Amniotic stem cell (primary cell): ENCODE data around the gene CBR3.

Experiments used
- DNase-seq: peaks from one replicate; lab custom pipeline; 2025; lab: John Stamatoyannopoulos, UW

Gene CBR3

DNA sequence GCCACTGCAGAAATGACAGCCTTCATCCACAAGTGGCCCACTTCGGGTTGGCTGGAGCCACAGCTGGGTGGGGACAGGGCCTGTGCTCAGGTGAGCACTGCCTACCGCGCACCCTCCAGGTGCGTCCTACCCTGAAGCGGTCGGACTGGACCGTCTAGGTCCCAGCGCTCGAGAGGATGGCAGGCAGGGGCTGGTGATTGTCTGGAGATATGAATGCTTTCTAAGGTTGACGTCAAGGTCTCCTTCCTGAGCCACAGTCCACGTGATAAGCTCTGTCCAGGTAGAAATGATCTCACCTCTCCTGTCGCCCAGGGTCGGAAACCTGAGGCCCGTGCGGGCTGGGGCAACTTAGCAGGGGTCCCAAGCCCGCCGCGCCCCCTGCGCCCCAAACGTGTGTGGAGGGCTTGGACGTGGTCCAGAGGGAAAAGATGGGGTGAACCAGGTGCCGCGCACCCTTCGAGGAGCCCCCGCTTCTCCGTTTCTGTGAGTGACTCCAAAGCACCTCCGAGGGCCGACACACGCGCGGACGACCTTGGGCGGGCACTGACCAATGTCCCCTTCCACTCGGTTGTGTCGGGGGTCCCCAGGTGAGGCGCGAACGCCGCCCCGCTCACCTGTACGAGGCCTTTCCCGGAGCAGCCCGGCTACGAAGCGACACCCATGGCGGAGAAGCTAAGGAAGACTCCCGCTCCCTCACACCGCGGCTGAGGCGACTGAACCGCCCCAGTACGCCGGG lies 20.9 kb downstream of the CBR3 start:
- no peak for DNase-seq

DNA sequence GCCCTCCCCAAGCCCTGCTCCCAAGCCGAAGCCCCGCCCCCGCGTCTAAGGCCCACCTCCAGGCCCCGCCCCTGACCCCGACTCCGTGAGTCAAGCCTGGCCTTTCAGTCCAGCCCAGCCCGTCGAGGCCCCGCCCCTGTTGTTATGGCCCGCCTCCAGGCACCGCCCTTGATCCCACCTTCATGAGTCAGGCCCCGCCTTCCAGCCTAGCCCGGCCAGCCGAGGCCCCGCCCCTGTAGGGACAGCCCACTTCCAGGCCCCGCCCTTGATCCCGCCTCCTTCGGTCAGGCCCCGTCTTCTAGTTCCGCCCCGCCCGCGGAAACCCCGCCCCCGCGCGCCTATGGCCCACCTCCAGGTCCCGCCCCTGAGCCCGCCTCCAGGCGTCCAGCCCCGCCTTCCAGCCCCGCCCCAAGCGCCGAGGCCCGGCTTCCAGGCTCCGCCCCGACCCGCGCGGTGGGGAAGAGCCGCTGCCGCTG lies 21.5 kb downstream of the CBR3 start:
- peak; percentile 98 for DNase-seq

DNA sequence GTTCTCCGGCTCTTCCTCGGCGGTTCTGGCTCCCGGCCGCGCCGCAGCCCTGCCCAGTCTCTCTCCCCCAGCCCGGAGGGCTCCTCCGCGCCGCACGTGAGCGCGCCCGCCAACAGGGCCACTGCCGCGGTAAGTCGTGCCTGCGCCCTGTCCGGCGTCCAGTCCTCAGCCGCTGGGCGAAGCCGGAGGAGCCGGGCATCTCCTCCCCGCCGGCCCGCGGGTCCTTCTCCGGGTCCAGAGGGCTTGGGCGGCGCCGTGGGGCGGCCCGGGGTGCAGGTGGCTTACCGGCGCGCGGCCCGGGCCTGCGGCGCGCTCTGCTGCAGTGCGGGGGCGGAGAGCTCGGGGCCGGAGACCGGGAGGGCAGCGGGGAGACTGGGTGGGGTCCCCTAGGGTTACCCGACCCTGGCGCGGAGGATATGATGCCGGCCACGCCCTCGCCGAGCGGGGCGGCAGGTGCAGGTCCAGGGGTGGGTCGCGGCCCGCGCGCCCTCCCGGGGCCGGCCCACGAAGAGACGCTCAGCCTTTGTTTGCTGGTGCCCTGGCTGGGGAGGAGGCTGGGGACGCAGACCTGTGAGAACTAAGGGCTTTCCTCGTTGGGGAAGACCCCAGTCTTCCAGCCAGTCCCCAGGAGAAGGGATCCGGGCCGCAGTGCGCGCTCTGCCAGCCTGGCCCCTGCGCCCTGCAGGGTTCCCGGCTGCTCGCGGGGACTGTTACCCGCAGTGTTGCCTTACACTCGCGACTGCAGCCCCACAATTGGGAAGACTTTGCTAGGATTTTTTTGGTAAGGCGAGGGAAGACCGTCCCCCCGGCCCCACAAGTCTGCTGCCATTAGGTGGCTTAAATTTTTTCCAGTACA lies 22.2 kb downstream of the CBR3 start, which contains the start of gene DOP1B:
Gene DOP1B, plus strand, starts transcription at position 10 of the 856 bp plus-strand sequence. CDS start 7,910 bp downstream, outside the sequence.
- no peak for DNase-seq

DNA sequence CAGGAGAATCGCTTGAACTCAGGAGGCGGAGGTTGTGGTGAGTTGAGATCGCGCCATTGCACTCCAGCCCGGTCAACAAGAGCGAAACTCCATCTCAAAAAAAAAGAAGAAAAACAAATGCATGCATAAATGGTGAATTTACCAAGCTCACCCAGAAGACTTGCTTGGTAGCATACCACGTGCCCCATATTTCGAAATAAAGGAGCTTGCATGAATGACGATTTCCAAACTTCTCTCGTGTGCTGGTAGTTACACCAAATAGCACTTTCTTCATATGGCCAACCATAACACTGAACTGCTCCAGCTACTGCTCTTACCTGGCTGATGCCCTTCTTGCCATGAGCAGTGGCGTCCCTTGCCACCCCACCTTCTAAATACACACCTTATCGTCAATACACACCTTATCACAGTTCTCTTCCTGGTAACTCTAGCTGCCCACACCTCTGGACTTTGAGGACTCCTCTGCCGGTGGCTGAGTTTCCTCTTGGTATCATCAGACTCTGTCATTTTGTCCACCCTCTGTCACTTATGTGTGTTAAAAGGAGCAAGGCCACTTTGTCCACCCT lies 24.6 kb downstream of the CBR3 start:
- no peak for DNase-seq

DNA sequence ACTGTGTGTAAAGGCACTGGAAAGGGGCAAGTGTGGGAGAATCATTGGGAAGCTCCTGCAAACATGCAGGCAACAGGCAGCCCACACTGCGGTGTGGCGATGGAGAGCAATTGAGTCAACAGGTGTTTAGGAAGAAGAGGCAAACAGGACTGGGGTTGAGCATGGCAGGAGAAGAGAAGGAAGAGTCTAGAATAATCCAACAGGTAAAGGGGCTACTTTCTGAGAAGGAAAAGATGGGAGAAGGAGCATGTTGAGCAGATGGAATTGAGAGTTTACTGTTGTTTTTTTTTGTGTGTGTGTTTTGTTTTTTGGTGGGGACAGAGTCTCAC lies 25.9 kb downstream of the CBR3 start:
- DNase-seq = no peak

DNA sequence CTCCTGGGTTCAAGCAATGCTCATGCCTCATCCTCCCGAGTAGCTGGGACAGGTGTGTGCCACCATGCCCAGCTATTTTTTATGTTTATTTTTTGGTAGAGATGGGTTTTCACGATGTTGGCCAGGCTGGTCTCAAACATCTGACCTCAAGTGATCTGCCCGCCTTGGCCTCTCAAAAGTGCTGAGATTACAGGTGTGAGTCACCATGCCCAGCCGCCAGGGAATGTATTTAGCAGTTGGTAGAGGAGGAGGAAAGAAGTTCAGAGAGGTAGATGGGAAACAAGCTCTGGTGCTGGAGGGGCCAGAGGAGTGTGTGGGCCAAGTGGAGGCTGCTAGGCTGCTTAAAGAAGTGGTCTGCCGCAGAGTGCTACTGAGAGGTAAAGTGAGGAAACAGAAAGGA lies 27.8 kb downstream of the CBR3 start:
- DNase-seq = no peak

DNA sequence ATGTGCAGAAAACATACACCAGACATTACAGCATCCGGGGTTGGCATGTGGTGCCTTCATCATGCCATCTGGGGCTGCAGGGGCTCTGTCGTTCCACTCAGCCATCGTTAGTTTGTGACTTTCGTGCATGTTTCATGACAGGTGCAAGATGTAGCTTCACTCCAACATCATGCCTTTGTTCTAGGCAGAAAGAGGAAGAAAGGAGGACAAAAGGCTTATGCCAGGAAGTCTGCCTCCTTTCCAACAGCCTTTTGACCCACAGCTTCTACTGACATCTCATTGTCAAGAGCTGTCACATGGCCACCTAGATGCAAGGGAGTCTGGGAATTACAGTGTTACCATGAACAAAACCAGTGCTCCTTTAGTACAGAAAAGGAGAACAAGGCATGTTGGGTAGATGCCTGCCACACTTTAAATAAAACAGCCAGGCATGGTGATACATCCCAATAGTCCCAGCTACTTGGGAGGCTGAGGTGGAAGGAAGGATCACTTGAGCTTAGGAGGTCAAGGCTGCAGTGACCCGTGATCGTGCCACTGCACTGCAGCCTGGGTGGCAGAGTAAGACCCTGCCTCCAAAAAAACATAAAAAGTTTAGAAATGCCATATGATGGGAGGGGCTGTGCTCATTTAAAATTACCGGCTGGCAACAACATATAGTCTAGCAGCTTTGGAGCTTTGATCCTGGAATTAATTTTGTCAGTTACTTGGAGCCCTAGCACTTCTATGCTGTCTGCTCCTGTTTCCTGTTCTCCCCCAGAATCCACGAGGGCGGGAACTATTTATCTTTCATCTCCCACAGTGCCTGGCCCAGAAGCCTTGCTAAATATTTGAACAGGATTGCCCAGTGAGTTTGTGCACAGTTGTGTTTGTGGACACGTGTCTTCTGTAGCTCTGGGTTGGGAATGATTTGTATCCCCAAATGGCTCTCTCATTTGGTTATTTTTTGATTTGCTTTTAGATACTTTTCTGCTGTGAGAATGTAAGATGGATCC lies 29.2 kb downstream of the CBR3 start:
- DNase-seq = no peak

DNA sequence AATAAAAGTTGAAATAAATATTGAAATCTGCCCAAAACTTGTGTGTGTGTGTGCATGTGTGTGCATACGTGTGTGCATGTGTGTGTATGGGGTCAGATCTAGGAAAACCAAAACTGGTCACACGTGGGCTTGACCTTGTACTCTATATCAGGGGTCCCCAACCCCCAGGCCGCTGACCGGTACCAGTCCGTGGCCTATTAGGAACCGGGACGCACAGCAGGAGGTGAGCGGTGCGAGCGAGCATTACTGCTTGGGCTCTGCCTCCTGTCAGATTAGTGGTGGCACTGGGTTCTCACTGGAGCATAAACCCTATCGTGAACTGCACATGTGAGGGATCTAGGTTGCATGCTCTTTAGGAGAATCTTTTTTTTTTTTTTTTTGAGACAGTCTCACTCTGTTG lies 30.5 kb downstream of the CBR3 start:
- DNase-seq = no peak

DNA sequence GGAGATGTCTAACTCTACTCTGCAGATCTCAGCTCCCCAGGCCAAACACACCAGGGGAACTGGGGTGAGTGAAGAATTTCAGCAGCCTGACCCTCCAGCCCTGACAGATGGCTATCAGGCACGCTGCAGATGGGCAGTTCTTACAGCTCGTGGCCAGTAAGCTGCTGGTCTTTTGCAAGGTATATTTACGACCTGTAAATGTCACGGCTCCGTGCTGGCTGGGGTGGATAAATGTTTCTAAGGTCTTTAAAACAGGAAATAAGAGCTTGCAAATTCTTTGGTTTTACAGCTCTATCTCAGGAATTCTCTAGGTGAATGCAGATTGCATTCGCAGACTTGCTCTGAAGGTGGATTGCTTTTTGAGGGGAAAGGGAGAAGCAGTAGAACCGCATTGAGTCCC lies 31.8 kb downstream of the CBR3 start:
- no peak for DNase-seq

DNA sequence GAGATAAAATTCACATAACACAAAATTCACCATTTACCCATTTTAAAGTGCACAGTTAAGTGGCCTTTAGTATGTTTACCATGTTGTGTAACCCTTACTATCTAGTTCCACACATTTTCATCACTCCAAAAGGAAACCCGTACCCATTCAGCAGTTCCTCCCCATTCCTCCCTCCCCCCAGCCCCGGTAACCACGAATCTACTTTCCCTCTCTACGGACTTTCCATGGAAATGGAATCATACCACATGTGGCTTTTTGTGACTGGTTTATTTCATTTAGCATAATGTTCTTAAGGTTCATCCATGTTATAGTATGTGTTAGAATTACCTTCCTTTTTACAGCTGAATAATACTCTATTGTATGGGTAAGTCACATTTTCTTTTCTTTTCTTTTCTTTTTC lies 32.7 kb downstream of the CBR3 start:
- DNase-seq = no peak

DNA sequence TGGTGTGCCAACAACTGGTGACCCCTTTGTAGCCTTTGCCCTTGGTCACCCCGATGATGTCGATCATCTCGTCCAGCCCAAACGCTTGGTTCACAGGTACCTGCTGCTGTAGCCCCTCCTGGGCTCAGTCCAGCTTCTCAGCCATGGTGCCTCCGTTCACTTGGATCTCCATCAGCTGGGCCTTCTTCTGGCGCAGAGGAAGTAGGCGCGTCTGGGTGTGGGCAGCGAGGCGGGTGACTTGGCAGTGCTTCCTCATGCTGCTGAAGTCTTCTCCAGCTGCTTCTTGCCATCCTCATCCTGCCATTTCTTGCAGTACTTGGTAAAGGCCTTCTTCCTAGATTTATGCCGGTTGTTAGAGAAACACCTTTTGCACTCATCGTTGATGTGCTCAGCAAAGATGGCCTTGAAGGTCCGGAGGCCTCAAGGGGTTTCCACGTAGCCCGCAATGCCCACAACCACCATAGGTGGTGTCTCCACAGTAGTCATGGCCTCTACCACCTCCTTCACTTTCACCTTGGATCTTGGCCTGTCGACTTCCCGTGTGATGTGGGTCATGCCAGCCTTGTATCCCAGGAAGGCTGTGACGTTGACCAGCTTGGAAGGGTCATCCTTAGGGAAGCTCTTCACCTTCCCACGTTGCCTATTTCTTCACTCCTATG lies 34.7 kb downstream of the CBR3 start:
- DNase-seq = no peak

DNA sequence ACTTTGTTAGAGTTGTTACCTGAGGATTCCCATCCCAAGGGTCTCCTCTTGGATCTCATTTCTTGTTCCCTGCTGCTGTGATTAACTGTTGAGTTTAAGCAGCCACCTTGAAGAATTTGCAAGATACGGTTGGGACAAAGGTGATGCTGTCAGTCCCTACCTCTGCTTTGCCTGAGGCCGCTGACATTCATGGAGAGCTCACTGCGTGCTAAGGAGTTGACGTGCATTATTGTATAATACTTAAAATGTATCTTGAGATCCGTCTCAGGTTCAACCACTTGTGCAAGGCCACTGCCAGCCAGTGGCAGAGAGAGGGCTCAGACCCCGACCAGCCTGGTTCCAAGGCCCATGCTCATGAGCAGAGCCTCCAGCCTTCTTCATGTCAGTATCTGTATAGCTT lies 35.9 kb downstream of the CBR3 start:
- DNase-seq = no peak

DNA sequence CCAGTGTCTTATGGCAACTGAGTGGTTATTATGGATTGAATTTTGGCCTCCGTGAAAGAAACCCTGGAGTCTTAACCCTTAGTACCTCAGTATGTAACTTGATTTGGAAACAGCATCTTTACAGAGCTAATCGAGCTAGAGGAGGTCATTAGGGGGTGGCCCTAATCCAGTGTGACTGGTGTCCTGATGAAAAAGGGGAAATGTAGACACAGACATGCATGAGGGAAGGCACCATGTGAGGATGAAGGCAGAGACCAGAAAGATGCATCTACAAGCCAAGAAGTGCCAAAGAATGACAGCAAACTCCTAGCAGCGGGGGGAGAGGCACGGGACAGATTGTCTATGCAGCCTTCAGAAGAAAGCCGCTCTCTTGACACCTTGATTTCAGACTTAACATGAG lies 36.5 kb downstream of the CBR3 start:
- DNase-seq = no peak

DNA sequence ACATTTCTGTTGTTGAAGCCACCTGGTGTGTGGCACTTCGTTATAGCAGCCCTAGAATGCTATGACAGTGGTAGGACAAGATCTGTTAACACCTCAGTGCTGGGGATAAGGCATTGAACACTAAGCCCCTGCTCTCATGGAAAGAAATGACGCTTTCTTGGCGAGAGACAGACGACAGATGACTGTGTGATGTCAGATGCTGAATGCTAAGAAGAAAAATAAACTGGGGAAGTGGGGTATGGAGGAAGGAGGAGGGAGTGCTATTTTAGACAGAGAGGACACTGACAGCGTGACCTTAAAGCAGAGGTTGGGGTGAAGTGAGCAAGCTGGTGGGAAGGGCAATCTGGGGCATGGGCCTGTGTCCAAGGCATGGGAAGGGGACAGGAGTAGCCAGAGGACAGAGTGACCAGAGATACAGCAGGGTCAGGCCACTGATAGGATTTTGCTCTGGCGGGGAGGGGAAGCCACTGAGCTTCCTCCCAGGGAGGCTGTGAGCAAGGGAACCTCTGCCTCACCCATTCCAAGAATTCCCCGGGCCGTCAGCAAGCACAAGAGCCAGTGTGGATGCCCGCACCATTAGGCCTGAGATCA lies 37.0 kb downstream of the CBR3 start:
- no peak for DNase-seq

DNA sequence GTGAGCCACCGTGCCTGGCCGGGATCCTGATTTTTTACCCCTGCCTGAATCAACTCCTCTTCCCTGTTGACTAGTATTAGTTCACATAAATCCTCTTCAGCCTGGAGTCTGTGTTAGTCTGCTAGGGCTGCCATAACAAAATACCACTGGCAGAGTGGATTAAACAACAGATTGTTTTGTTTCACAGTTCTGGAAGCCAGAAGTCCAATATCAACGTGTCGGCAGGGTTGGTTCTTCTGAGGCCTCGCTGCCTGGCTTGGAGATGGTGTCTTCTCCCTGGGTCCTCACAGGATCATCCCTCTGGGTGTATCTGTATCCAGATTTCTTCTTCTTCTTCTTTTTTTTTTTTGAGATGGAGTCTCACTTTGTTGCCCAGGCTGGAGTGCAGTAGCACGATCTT lies 39.9 kb downstream of the CBR3 start:
- no peak for DNase-seq

DNA sequence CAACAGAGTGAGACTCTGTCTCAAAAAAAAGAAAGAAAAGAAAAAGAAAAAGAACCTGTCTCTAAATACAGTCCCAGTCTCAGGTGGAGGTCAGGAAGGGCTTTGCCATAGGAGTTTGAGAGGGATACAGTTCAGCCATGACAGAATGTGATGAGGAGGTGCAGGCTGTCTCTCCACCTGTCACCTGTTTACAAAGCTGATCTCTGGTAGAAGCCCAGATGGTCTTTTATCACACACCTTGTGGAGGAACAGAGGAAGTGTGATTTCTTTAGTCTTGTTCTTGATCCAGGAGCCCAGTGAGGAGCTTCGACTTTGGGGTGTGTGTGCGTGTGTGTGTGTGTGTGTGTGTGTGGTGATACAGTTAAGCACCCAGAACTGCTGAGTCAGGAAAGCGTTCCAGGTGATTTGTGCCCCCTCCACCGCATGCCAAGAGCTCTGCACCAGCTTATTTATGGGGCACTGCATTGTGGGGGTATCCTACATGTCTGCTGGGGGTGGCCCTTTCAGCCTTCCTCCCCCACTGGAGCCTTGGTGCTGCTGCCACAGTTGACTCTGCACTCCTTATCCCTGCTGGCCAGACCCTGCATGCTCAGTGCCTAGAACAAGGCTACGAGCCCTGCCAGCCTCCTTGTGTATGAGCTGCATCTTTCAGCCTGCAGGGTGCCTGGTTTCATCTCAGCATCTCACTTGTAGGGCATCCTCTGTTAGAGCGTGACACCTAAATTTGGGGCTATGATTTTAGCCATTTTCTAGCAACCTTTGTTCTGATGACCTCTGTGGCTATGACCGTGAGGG lies 41.1 kb downstream of the CBR3 start:
- no peak for DNase-seq

DNA sequence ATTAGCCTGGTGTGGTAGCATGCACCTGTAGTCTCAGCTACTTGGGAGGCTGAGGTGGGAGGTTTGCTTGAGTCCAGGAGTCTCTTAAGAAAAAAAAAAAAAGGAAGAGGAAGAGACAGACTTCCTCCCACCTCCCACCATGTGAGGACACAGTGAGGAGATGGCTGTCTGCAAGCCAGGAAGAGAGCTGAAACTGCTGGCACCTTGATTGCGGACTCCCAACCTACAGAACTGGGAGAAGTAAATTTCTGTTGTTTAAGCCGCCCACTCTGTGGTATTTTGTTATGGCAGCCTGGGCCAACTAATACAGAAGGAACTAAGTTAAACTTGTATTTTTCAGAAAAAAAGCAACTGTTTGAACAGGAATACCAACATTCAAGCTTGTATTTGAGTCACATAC lies 43.5 kb downstream of the CBR3 start:
- DNase-seq = no peak

DNA sequence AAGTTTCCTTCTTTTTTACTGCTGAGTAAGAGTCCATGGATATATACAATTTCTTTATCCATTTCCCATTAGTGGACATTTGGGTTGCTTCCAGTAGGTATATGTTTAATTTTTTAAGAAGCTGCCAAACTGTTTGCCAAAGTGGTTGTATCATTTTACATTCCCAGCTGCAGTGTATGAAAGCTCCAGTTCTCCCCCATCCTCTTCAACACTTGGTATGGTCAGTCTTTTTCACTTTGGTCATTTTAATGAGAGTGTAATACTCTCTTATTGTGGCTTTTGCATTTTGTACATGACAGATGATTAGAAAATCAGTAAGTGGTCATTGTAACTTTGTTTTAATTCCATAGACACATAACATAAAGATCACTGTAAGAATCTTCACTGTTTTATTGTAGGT lies 44.3 kb downstream of the CBR3 start:
- DNase-seq = no peak

DNA sequence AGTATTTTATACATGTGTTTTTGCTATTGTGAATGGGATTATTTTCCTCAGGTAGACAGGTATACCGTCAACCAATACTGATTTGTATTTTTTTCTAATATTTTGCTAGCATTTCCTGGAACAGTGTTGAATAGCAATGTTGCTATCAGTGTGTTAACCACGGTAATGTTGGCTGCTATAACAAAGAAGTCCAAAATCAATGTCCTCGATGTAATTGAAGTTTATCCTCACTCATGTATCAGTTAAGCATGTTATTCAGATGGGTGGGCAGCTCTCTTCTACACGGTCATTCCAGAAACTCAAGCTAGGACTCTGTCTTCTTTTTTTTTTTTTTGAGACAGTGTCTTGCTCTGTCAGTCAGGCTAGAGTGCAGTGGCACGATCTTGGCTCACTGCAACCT lies 46.1 kb downstream of the CBR3 start:
- DNase-seq = no peak

DNA sequence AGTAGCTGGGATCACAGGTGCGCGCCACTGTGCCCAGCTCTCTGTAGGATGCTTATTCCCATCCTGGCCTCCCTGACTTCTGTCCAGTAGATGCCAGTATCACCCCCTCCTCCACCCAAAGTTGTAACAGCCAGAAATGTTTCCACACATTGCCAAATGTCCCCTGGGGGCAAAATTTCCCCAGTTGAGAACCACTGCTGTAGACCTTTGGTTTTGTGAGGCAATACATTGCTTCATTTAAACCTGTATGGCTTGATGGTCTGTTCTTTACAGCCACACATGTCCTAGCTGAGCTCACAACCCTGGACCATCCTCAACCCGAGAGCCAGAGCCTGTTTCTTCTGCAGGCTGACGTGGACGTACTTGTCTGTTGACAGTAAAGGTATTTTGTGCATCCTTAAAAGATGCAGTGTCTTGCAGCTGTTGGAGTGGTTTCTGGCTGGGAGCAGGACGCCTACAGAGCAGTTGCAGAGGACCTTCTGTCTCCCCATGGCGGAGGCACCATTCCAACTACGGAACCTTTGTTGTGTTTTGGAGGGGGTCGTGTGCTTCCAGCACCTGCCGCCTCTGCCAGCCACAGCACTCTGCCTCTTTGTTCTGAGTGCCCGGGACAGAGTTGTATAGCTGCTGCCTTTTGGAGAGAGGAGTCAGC lies 48.4 kb downstream of the CBR3 start:
- DNase-seq = no peak
